ENCODE results near the gene SMIM24. TPM values are rescaled to one million over a fixed set of nuclear protein-coding genes. Genes with fewer than 3 reads are reported as not detected.

The SMIM24 gene
- total RNA-seq, 2 donors from 2014 or later = not detected

- Histone ChIP-seq H3K27ac (ENCODE audit: low read depth, low read length) (no peak overlapping the region), H3K4me1 (ENCODE audit: control insufficient read depth, insufficient read depth, low read length) (no peaks in the 10 kb centered on the region), H3K27me3 (ENCODE audit: control insufficient read depth, insufficient read depth, low read length, poor library complexity, severe bottlenecking) (peaks cover 23% of the 10 kb centered on the region), H3K4me3 (ENCODE audit: low read length) (no peak overlapping the region), H3K9me3 (ENCODE audit: control insufficient read depth, low read length) (no peaks in the 10 kb centered on the region), H3K9ac (ENCODE audit: extremely low read depth, low read length, poor library complexity, severe bottlenecking) (no peak overlapping the region), H3K36me3 (ENCODE audit: control insufficient read depth, insufficient read depth, low read length) (no peaks in the 10 kb centered on the region)
- peak; percentile 76 for DNase-seq
- WGBS, 2 experiments (ENCODE audit: insufficient coverage in 1 of 2, insufficient read length in 1 of 2) = 18 to 30% methylated on average over 13 to 47 of the region's 58 CpGs
- no peaks in the 10 kb centered on the region for H3K36me3 Mint-ChIP-seq (ENCODE audit: low read depth)
- no peak overlapping the region for H3K27ac Mint-ChIP-seq
- H3K9me3 Mint-ChIP-seq = peaks cover 4% of the 10 kb centered on the region
- H3K4me3 Mint-ChIP-seq = peak overlapping the region; percentile 24
- H3K4me1 Mint-ChIP-seq = peaks cover 7% of the 10 kb centered on the region
- TF ChIP-seq, protein P1, sequence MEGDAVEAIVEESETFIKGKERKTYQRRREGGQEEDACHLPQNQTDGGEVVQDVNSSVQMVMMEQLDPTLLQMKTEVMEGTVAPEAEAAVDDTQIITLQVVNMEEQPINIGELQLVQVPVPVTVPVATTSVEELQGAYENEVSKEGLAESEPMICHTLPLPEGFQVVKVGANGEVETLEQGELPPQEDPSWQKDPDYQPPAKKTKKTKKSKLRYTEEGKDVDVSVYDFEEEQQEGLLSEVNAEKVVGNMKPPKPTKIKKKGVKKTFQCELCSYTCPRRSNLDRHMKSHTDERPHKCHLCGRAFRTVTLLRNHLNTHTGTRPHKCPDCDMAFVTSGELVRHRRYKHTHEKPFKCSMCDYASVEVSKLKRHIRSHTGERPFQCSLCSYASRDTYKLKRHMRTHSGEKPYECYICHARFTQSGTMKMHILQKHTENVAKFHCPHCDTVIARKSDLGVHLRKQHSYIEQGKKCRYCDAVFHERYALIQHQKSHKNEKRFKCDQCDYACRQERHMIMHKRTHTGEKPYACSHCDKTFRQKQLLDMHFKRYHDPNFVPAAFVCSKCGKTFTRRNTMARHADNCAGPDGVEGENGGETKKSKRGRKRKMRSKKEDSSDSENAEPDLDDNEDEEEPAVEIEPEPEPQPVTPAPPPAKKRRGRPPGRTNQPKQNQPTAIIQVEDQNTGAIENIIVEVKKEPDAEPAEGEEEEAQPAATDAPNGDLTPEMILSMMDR (conservative IDR thresholded peaks at IDR 0.05) = no peak
- peaks cover 35% of the 10 kb centered on the region for H3K27me3 Mint-ChIP-seq (ENCODE audit: insufficient read depth)
Observed at GRCh38 chr19:3462991-3463713, 17.2 kb downstream of the SMIM24 start.

GRCh38 chr19:3459965-3460582 is 20.3 kb downstream of the SMIM24 start:
- DNase-seq = no peak
- TF ChIP-seq, protein P1 (conservative IDR thresholded peaks at IDR 0.05) = no peak
- no peak overlapping the region for H3K4me3 ChIP-seq (ENCODE audit: low read length)
- H3K36me3 ChIP-seq (ENCODE audit: control insufficient read depth, insufficient read depth, low read length) = no peaks in the 10 kb centered on the region
- peaks cover 8% of the 10 kb centered on the region for H3K4me1 ChIP-seq (ENCODE audit: control insufficient read depth, insufficient read depth, low read length)
- no peak overlapping the region for H3K9ac ChIP-seq (ENCODE audit: extremely low read depth, low read length, poor library complexity, severe bottlenecking)
- WGBS, 2 experiments (ENCODE audit: insufficient coverage in 1 of 2, insufficient read length in 1 of 2) = 86 to 90% methylated on average over 4 to 15 of the region's 15 CpGs
- peak overlapping the region; percentile 55 for H3K27ac ChIP-seq (ENCODE audit: low read depth, low read length)
- H3K9me3 ChIP-seq (ENCODE audit: control insufficient read depth, low read length) = no peaks in the 10 kb centered on the region
- no peaks in the 10 kb centered on the region for H3K36me3 Mint-ChIP-seq (ENCODE audit: low read depth)
- no peaks in the 10 kb centered on the region for H3K9me3 Mint-ChIP-seq
- peaks cover 23% of the 10 kb centered on the region for H3K27me3 ChIP-seq (ENCODE audit: control insufficient read depth, insufficient read depth, low read length, poor library complexity, severe bottlenecking)
- no peak overlapping the region for H3K27ac Mint-ChIP-seq
- H3K4me1 Mint-ChIP-seq = peaks cover 10% of the 10 kb centered on the region
- peak overlapping the region; percentile 38 for H3K4me3 Mint-ChIP-seq
- H3K27me3 Mint-ChIP-seq (ENCODE audit: insufficient read depth) = peaks cover 23% of the 10 kb centered on the region

GRCh38 chr19:3459089-3459881 is 21.0 kb downstream of the SMIM24 start:
- H3K9ac ChIP-seq (ENCODE audit: extremely low read depth, low read length, poor library complexity, severe bottlenecking) = no peak overlapping the region
- H3K27me3 Mint-ChIP-seq (ENCODE audit: insufficient read depth) = peaks cover 17% of the 10 kb centered on the region
- H3K4me3 ChIP-seq (ENCODE audit: low read length) = no peak overlapping the region

More at GRCh38 chr19:3459089-3459881, 21.0 kb downstream of the SMIM24 start:
- Mint-ChIP-seq H3K4me3 (peak overlapping the region; percentile 38), H3K36me3 (ENCODE audit: low read depth) (no peaks in the 10 kb centered on the region), H3K4me1 (peaks cover 10% of the 10 kb centered on the region), H3K27ac (no peak overlapping the region), H3K9me3 (no peaks in the 10 kb centered on the region)
- WGBS, 2 experiments (ENCODE audit: insufficient coverage in 1 of 2, insufficient read length in 1 of 2) = 23 to 32% methylated on average over 4 to 26 of the region's 26 CpGs
- Histone ChIP-seq H3K36me3 (ENCODE audit: control insufficient read depth, insufficient read depth, low read length) (no peaks in the 10 kb centered on the region), H3K9me3 (ENCODE audit: control insufficient read depth, low read length) (no peaks in the 10 kb centered on the region), H3K27me3 (ENCODE audit: control insufficient read depth, insufficient read depth, low read length, poor library complexity, severe bottlenecking) (peaks cover 20% of the 10 kb centered on the region), H3K4me1 (ENCODE audit: control insufficient read depth, insufficient read depth, low read length) (peaks cover 8% of the 10 kb centered on the region), H3K27ac (ENCODE audit: low read depth, low read length) (peak overlapping the region; percentile 55)
- TF ChIP-seq, protein P1 (conservative IDR thresholded peaks at IDR 0.05) = no peak
- DNase-seq = peak; percentile 90
